Heart left ventricle (tissue), 16 donors: ENCODE data around the gene USP47. TPM values are rescaled to one million over a fixed set of nuclear protein-coding genes. Genes with fewer than 3 reads are reported as not detected.

Experiments
- ATAC-seq, 4 donors: fragments of 200-7000 bp; cut with Tn5 transposase; one replicate each; pipeline ENCODE4 v1.9.1; 2020 to 2022; ENCODE audit warnings: moderate library complexity in 4 of 4, mild to moderate bottlenecking in 3 of 4, moderate number of reproducible peaks in 1 of 4
- DNase-seq, 5 donors: peaks; one replicate each; pipeline ENCODE4 v3.0.0-alpha.2; 2020
- H3K27ac ChIP-seq, 12 donors: fragments of 200-600 bp; sonication (generic) in 4 of 12; one replicate each; pipeline versions ENCODE4 v1.5.0 to v1.8.0; 2016 to 2022; ENCODE audit warnings: mild to moderate bottlenecking in 2 of 12
- H3K27me3 ChIP-seq, 9 donors: fragments of 200-600 bp; sonication (generic) in 2 of 9; one replicate each; pipeline versions ENCODE4 v1.5.1 to v1.8.0; 2016 to 2022; ENCODE audit warnings: mild to moderate bottlenecking in 3 of 9
- H3K36me3 ChIP-seq, 9 donors: fragments of 200-600 bp; sonication (generic) in 2 of 9; one replicate each; pipeline versions ENCODE4 v1.5.0 to v1.8.0; 2018 to 2022; ENCODE audit warnings: mild to moderate bottlenecking in 2 of 9
- H3K4me1 ChIP-seq, 12 donors: fragments of 200-600 bp; sonication (generic) in 4 of 12; one replicate each; pipeline versions ENCODE4 v1.5.0 to v1.8.0; 2016 to 2022; ENCODE audit warnings: mild to moderate bottlenecking in 3 of 12
- H3K4me3 ChIP-seq, 12 donors: fragments of 200-600 bp; sonication (generic) in 4 of 12; one replicate each; pipeline versions ENCODE4 v1.5.0 to v1.8.0; 2017 to 2022; ENCODE audit warnings: mild to moderate bottlenecking in 9 of 12, moderate library complexity in 4 of 12
- H3K9me3 ChIP-seq, 12 donors: fragments of 200-600 bp; sonication (generic) in 4 of 12; one replicate each; pipeline versions ENCODE4 v1.5.0 to v1.8.0; 2016 to 2022; ENCODE audit warnings: mild to moderate bottlenecking in 1 of 12
- POLR2A ChIP-seq, 2 donors: fragments of 450-650 bp; IDR thresholded peaks; one replicate each; pipeline ENCODE4 v1.6.1; 2017; ENCODE audit warnings: antibody characterized with exemption in 2 of 2, mild to moderate bottlenecking in 2 of 2, moderate library complexity in 2 of 2
- WGBS, 4 donors: extraction: QIAGEN DNeasy Blood & Tissue Kit in 2 of 4; methylation state at CpG; one replicate each; pipeline versions ENCODE4 v1.1.5 to v1.1.7; 2013 to 2018; 5-methylcytosine and 5-hydroxymethylcytosine counted together
- intact Hi-C, 10 donors: fragments of 100-400 bp; cut with DNase I; formaldehyde crosslinking; loops; one replicate each; pipeline versions ENCODE4 v1.11.1 to v1.14.2; 2022
- polyA plus RNA-seq, 2 donors: library from polyadenylated mRNA; stranded (reverse); fragments of 200-250 nt; gene quantifications; one replicate each; pipeline ENCODE4 v1.2.3, GENCODE V29; 2013
- total RNA-seq, 9 donors: library from RNA; depleted of rRNA in 2 of 9; stranded (reverse); fragments of >200 nt in 2 of 9; fragmentation: NEBNext Ultra II Directional in 3 of 9; extraction: Animal tissue kit (Norgen Biotek cat#: 25700) in 3 of 9; gene quantifications; one replicate each; pipeline versions ENCODE4 v1.1.0 to v1.2.4, GENCODE V29; 2016 to 2023
- TF ChIP-seq, protein P1 (sequence below), 12 donors: fragments of 200-600 bp; sonication (generic) in 4 of 12; IDR thresholded peaks; one replicate each; pipeline versions ENCODE4 v1.5.0 to v1.8.0; 2018 to 2022; ENCODE audit warnings: antibody characterized with exemption in 12 of 12, mild to moderate bottlenecking in 5 of 12
- donor health status: ischemic (EF 13 %, LVEDD 7.1; RV severe dilation, severe dysfunction).
- donor health status: healthy with polysubstance abuse.
- donor health status: DM: no; HTN: yes; CAD: no.
- donor health status: DM: no; HTN: no; CAD: no.
- donor health status: ischemic (EF 25% LVEDD 6.9; RV normal size, moderate dysfunction).
- donor health status: ischemic (EF 25% LVEDD 5.7; RV mildly dilated, moderate dysfunction).
- donor health status: healthy.
- donor health status: DM: yes; HTN: yes; CAD: no.
- donor health status: ischemic (EF 35%, LVEDD 5.7; RV mildly dilated, moderate dysfunction).
- donor health status: nonischemic (EF 11% LVEDD 7.7; RV severe dilation, severe dysfunction).
- donor health status: DM: yes; HTN: yes; CAD: no.
- donor health status: PGD.
- donor health status: ischemic (EF 29% LVEDD 5.4; RV normal size, mild dysfunction).
- donor health status: nonischemic (EF 23%, LVEDD 6.1; RV moderate dilation, normal function).

The USP47 gene
- total and polyA plus RNA-seq, 11 donors: 26.2 to 89.6 (median 54.3) TPM

- H3K4me3 ChIP-seq: peak overlapping the region in 9 of 12 donors; percentile 59 to 89 (median 74)
- TF ChIP-seq, protein P1, sequence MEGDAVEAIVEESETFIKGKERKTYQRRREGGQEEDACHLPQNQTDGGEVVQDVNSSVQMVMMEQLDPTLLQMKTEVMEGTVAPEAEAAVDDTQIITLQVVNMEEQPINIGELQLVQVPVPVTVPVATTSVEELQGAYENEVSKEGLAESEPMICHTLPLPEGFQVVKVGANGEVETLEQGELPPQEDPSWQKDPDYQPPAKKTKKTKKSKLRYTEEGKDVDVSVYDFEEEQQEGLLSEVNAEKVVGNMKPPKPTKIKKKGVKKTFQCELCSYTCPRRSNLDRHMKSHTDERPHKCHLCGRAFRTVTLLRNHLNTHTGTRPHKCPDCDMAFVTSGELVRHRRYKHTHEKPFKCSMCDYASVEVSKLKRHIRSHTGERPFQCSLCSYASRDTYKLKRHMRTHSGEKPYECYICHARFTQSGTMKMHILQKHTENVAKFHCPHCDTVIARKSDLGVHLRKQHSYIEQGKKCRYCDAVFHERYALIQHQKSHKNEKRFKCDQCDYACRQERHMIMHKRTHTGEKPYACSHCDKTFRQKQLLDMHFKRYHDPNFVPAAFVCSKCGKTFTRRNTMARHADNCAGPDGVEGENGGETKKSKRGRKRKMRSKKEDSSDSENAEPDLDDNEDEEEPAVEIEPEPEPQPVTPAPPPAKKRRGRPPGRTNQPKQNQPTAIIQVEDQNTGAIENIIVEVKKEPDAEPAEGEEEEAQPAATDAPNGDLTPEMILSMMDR (IDR thresholded peaks at IDR 0.05): no peak
- TF ChIP-seq POLR2A (IDR thresholded peaks at IDR 0.05): no peak
- ATAC-seq (peak in 1 of 4 donors; percentile 15), DNase-seq (peak in 1 of 5 donors; percentile 47)
- peak overlapping the region in 7 of 12 donors; percentile 0 to 89 (median 84) for H3K27ac ChIP-seq
- intact Hi-C loops: loop anchor here in 2 of 10 donors (5.0 kb wide), 1 partner anchor 35 kb away; no protein-coding TSS in a partner anchor
- peaks cover 0 to 6% (median 0%) of the 10 kb centered on the region in 9 donors for H3K36me3 ChIP-seq
- WGBS, 4 donors: 91 to 96% (median 93%) methylated on average over 4 to 5 of the region's 5 CpGs
- peaks cover 0 to 51% (median 0%) of the 10 kb centered on the region in 9 donors for H3K27me3 ChIP-seq
- H3K9me3 ChIP-seq: no peaks in the 10 kb centered on the region
- peaks cover 0 to 56% (median 29%) of the 10 kb centered on the region in 12 donors for H3K4me1 ChIP-seq
Measured at GRCh38 chr11:12007230-12007593, 165.4 kb downstream of the USP47 start.

GRCh38 chr11:12007769-12008737, 166.3 kb downstream of the USP47 start, which contains the start of gene DKK3:
DKK3 (minus strand) TSS chr11:12008626; CDS start chr11:12008582, 44 bp downstream.
- TF ChIP-seq, protein P1 (IDR thresholded peaks at IDR 0.05): no peak
- TF ChIP-seq POLR2A (IDR thresholded peaks at IDR 0.05): no peak
- DNase-seq: peak in 4 of 5 donors; percentile 30 to 61 (median 50)
- H3K9me3 ChIP-seq: no peaks in the 10 kb centered on the region
- peak; percentile 32 to 72 (median 48) for ATAC-seq
- H3K4me3 ChIP-seq: peak within 1 kb of the TSS; percentile 54 to 89 (median 72)
- intact Hi-C loops: loop anchor here in 2 of 10 donors (5.0 kb wide), 1 partner anchor 36 kb away; no protein-coding TSS in a partner anchor
- H3K27ac ChIP-seq: peak within 1 kb of the TSS; percentile 12 to 89 (median 82)
- H3K36me3 ChIP-seq: peaks cover 0 to 2% (median 0%) of the 10 kb centered on the region in 9 donors
- 6 to 15% (median 9%) methylated on average over 31 to 71 of the region's 71 CpGs for WGBS, 4 donors
- H3K4me1 ChIP-seq: peaks cover 0 to 56% (median 29%) of the 10 kb centered on the region in 12 donors
- peaks cover 0 to 51% (median 0%) of the 10 kb centered on the region in 9 donors for H3K27me3 ChIP-seq

Other genes with a start within 250 kb of the USP47 start
- gene GALNT18, start 220.0 kb upstream of the USP47 start, total RNA-seq: 10 to 100 TPM; 10.5 to 31.8 (median 17.3) TPM
- 10 to 100 TPM in 1 of 2 donors, 1 to 10 TPM in 1; 9.0 to 29.4 TPM for gene GALNT18, start 220.0 kb upstream of the USP47 start, polyA plus RNA-seq
- 100 to 1,000 TPM; 405 to 851 (median 724) TPM for gene DKK3, start 166.7 kb downstream of the USP47 start, total RNA-seq
- gene DKK3, start 166.7 kb downstream of the USP47 start, polyA plus RNA-seq: 100 to 1,000 TPM; 117 to 396 TPM